Measurements from ENCODE around the gene U2AF1L4.

DNA sequence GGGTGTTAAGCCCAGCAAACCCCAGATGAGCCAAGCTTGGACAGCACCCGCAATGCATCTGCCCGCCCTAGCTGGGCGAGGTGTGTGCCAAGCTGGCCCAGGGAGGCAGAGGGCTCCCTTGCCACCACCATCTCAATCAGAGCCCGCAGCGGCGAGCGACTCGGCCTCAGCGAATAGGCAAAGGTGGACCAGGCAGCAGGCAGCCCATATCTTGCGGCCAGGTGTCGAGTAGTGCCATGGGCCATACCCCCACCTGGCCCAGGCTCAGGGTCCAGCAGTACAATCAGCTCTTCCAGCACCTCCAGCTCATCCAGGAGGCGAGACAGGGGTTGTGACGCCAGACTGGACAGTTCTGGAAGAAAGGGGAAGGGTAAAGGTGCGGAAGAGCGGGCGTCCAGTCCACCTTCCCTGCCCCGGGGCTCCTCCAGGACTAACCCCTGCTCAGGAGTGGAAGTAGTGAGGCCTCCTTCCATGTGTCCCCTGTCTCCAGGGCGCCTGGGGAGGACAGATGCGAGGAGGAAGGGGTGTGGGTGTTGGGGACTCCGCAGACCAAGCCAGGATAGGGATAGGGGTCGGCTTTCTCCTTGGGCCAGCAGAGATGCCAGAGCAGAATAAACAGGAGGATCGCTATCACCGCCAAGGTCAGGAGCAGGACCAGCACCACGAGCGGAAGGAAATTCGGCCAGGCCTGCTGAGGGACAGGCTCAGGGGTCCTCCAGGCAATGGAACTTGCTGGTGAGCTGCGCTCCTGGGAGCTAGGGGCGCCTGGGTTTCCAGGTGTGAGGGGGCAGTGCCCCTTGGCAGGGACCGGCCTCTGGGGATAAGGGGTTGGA lies 5.7 kb downstream of the U2AF1L4 start:
- TF ChIP-seq POLR2A (IDR thresholded peaks at IDR 0.05) (no peak), CTCF (IDR thresholded peaks at IDR 0.05) (no peak)
